MM.1S (cell line): ENCODE data around the gene LRRC74B.
"Not testable (repeated sequence)": the region's sequence is repeated elsewhere in the genome, so short reads cannot be mapped to it uniquely, and the experiment has no call there.

Experiments
- DNase-seq: peaks from one replicate; pipeline ENCODE4 v3.0.0-alpha.2; 2015
- H2AFZ ChIP-seq: fragments of 300-600 bp; sonication (generic); 2 replicates; pipeline ENCODE4 v1.6.0; 2016; ENCODE audit warnings: antibody characterized with exemption, low read length
- H3F3A ChIP-seq: fragments of 300-600 bp; sonication (generic); 2 replicates; pipeline ENCODE4 v1.6.1; 2016; ENCODE audit warnings: mild to moderate bottlenecking, antibody characterized with exemption, low read length, moderate library complexity, mixed read lengths; ENCODE audit not compliant: insufficient read depth
- H3K27ac ChIP-seq: fragments of 300-600 bp; sonication (generic); 2 replicates; pipeline ENCODE4 v1.5.1; 2016; ENCODE audit warnings: mild to moderate bottlenecking, low read length
- H3K27me3 ChIP-seq: fragments of 300-600 bp; sonication (generic); replicated peaks from 2 replicates; pipeline ENCODE4 v1.6.0; 2016; ENCODE audit warnings: low read length; ENCODE audit not compliant: insufficient read depth
- H3K36me3 ChIP-seq: fragments of 300-600 bp; sonication (generic); replicated peaks from 2 replicates; pipeline ENCODE4 v1.6.1; 2016; ENCODE audit warnings: mild to moderate bottlenecking, low read length, mixed read lengths; ENCODE audit not compliant: insufficient read depth
- H3K4me1 ChIP-seq: fragments of 300-600 bp; sonication (generic); 2 replicates; pipeline ENCODE4 v1.6.1; 2016; ENCODE audit warnings: low read length, mixed read lengths
- H3K4me2 ChIP-seq: fragments of 300-600 bp; sonication (generic); 2 replicates; pipeline ENCODE4 v1.6.0; 2016; ENCODE audit warnings: low read depth, low read length
- H3K4me3 ChIP-seq: fragments of 300-600 bp; sonication (generic); 2 replicates; pipeline ENCODE4 v1.5.1; 2016; ENCODE audit warnings: low read length, mixed read lengths
- H3K79me2 ChIP-seq: fragments of 300-600 bp; sonication (generic); 2 replicates; pipeline ENCODE4 v1.6.1; 2016; ENCODE audit warnings: mixed run types, low read length, mixed read lengths
- H3K9ac ChIP-seq: fragments of 300-600 bp; sonication (generic); 2 replicates; pipeline ENCODE4 v1.6.1; 2016; ENCODE audit warnings: low read length, mixed read lengths
- H3K9me2 ChIP-seq: fragments of 300-600 bp; sonication (generic); replicated peaks from 2 replicates; pipeline ENCODE4 v1.6.1; 2016; ENCODE audit warnings: mild to moderate bottlenecking, low read length, mixed read lengths; ENCODE audit not compliant: insufficient read depth
- H3K9me3 ChIP-seq: fragments of 300-600 bp; sonication (generic); replicated peaks from 2 replicates; pipeline ENCODE4 v1.6.1; 2016; ENCODE audit warnings: mild to moderate bottlenecking, low read length, mixed read lengths; ENCODE audit not compliant: insufficient read depth
- H4K20me1 ChIP-seq: fragments of 300-600 bp; sonication (generic); 2 replicates; pipeline ENCODE4 v1.6.1; 2016; ENCODE audit warnings: mild to moderate bottlenecking, low read length, moderate library complexity, mixed read lengths; ENCODE audit not compliant: insufficient read depth
- CTCF ChIP-seq: fragments of 300-600 bp; sonication (generic); IDR thresholded peaks from 2 replicates; pipeline ENCODE4 v1.5.1; 2016; ENCODE audit warnings: antibody characterized with exemption, low read length, mixed read lengths
- EZH2 ChIP-seq: fragments of 300-600 bp; sonication (generic); optimal IDR thresholded peaks from 2 replicates; pipeline ENCODE3; 2017; ENCODE audit warnings: low read depth, mild to moderate bottlenecking, antibody characterized with exemption, low read length, mixed read lengths
- EZH2phosphoT487 ChIP-seq: fragments of 300-600 bp; sonication (generic); IDR thresholded peaks from 2 replicates; pipeline ENCODE4 v1.6.1; 2018; ENCODE audit warnings: antibody characterized with exemption, low read length

The LRRC74B gene

GRCh38 chr22:21047035-21047661 lies 1.4 kb downstream of the LRRC74B start:
- H3K4me3 ChIP-seq = no peak overlapping the region
- no peaks in the 10 kb centered on the region for H3K79me2 ChIP-seq
- H3K4me1 ChIP-seq = peaks cover 11% of the 10 kb centered on the region
- TF ChIP-seq EZH2phosphoT487 (no peak), CTCF (no peak), EZH2 (no peak)
- DNase-seq = no peak
- no peak overlapping the region for H3K27ac ChIP-seq
- H3F3A ChIP-seq = no peaks in the 10 kb centered on the region
- H3K9ac ChIP-seq = no peak overlapping the region
- no peaks in the 10 kb centered on the region for H3K36me3 ChIP-seq
- H2AFZ ChIP-seq = no peak overlapping the region
- H3K9me3 ChIP-seq = no peaks in the 10 kb centered on the region
- no peak overlapping the region for H3K4me2 ChIP-seq
- no peaks in the 10 kb centered on the region for H3K9me2 ChIP-seq
- H4K20me1 ChIP-seq = no peaks in the 10 kb centered on the region
- H3K27me3 ChIP-seq = no peaks in the 10 kb centered on the region

GRCh38 chr22:21047730-21048129 lies 2.0 kb downstream of the LRRC74B start:
- no peaks in the 10 kb centered on the region for H3F3A ChIP-seq
- no peak overlapping the region for H3K4me2 ChIP-seq
- TF ChIP-seq CTCF (no peak), EZH2 (no peak), EZH2phosphoT487 (no peak)
- H3K9me3 ChIP-seq = no peaks in the 10 kb centered on the region
- H4K20me1 ChIP-seq = no peaks in the 10 kb centered on the region
- H3K9me2 ChIP-seq = no peaks in the 10 kb centered on the region
- no peak for DNase-seq
- H2AFZ ChIP-seq = no peak overlapping the region
- peaks cover 11% of the 10 kb centered on the region for H3K4me1 ChIP-seq
- no peak overlapping the region for H3K9ac ChIP-seq
- no peaks in the 10 kb centered on the region for H3K27me3 ChIP-seq
- H3K79me2 ChIP-seq = no peaks in the 10 kb centered on the region
- H3K4me3 ChIP-seq = no peak overlapping the region
- no peak overlapping the region for H3K27ac ChIP-seq
- H3K36me3 ChIP-seq = no peaks in the 10 kb centered on the region

DNA sequence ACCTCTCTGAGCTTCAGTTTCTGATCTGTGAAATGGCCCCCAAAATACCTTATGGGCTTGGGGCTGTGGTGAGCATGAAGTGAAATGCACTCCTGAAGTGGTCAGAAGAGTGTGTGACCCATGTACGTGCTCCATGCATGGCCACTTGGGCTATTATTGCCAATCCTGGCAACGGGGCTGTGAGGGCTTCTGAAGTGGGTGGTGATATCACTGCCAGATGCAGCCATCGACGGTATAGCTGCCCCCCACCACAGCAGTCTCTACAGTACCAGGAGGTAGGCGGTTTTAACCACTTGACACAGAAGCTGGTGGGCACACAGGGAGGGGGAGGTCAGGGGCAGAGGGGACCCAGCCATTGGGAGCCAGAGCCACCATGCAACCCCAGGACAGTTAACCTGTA lies 2.7 kb downstream of the LRRC74B start:
- H3K9me3 ChIP-seq, H3K4me2 ChIP-seq, H3K4me3 ChIP-seq, H3K36me3 ChIP-seq, H3F3A ChIP-seq, H3K27ac ChIP-seq, H3K9ac ChIP-seq, H4K20me1 ChIP-seq, H2AFZ ChIP-seq, H3K27me3 ChIP-seq, DNase-seq, H3K9me2 ChIP-seq, H3K79me2 ChIP-seq, H3K4me1 ChIP-seq: not testable (repeated sequence)

DNA sequence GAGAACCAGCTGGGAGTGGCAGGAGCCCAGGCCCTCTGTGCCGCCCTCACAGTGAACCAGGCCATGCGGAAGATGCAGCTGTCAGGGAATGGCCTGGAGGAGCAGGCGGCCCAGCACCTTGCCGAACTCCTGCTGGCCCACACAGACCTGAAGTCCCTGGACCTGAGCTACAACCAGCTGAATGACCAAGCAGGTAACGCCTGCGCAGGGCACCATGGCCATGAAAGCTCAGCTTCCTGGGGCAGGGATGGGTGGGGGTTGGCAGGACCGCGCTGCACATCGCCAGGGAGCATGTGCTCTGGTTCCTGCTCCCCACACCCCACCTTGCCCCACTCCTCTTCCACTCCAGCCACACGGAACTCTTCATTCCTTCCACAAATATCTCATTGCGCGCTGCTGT lies 3.2 kb downstream of the LRRC74B start:
- not testable (repeated sequence) for DNase-seq, H3K36me3 ChIP-seq, H2AFZ ChIP-seq, H3K9me3 ChIP-seq, H3K4me3 ChIP-seq, H3K79me2 ChIP-seq, H3K27me3 ChIP-seq, H3F3A ChIP-seq, H4K20me1 ChIP-seq, H3K9me2 ChIP-seq, H3K27ac ChIP-seq, H3K9ac ChIP-seq, H3K4me1 ChIP-seq, H3K4me2 ChIP-seq
